Measurements from ENCODE around the gene PHF20.
"Not testable (repeated sequence)": the region's sequence is repeated elsewhere in the genome, so short reads cannot be mapped to it uniquely, and the experiment has no call there.

PHF20 gene

GRCh38 chr20:35771689-35772562 lies at the start of gene PHF20:
Gene PHF20, plus strand, starts transcription at chr20:35772015. Its CDS starts 29,508 bp downstream, at chr20:35801523.
- TF ChIP-seq, protein P1, sequence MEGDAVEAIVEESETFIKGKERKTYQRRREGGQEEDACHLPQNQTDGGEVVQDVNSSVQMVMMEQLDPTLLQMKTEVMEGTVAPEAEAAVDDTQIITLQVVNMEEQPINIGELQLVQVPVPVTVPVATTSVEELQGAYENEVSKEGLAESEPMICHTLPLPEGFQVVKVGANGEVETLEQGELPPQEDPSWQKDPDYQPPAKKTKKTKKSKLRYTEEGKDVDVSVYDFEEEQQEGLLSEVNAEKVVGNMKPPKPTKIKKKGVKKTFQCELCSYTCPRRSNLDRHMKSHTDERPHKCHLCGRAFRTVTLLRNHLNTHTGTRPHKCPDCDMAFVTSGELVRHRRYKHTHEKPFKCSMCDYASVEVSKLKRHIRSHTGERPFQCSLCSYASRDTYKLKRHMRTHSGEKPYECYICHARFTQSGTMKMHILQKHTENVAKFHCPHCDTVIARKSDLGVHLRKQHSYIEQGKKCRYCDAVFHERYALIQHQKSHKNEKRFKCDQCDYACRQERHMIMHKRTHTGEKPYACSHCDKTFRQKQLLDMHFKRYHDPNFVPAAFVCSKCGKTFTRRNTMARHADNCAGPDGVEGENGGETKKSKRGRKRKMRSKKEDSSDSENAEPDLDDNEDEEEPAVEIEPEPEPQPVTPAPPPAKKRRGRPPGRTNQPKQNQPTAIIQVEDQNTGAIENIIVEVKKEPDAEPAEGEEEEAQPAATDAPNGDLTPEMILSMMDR (IDR thresholded peaks at IDR 0.05; ENCODE audit: control insufficient read depth, insufficient read depth, low read depth, low read length, missing control alignments), result no peak
- peak within 1 kb of the TSS; percentile 69 for H3K4me3 ChIP-seq (ENCODE audit: control insufficient read depth, low read depth, low read length)
- peak; percentile 89 for DNase-seq (ENCODE audit: low read depth)

DNA sequence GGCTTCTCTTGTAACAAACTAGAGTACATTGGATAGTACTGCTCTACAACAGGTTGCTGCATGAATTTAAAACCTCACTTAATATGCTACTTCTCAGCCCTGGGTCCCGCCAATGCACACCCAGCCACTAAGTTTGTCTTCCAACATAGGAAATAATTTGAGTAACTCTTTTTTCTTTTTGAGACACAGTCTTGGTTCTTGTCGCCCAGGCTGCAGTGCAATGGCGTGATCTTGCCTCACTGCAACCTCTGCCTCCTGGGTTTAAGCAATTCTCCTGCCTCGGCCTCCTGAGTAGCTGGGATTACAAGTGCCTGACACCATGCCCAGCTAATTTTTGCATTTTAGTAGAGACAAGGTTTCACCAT lies 48.6 kb upstream of the PHF20 start:
- H3K4me3 ChIP-seq (ENCODE audit: control insufficient read depth, low read depth, low read length), result not testable (repeated sequence)

DNA sequence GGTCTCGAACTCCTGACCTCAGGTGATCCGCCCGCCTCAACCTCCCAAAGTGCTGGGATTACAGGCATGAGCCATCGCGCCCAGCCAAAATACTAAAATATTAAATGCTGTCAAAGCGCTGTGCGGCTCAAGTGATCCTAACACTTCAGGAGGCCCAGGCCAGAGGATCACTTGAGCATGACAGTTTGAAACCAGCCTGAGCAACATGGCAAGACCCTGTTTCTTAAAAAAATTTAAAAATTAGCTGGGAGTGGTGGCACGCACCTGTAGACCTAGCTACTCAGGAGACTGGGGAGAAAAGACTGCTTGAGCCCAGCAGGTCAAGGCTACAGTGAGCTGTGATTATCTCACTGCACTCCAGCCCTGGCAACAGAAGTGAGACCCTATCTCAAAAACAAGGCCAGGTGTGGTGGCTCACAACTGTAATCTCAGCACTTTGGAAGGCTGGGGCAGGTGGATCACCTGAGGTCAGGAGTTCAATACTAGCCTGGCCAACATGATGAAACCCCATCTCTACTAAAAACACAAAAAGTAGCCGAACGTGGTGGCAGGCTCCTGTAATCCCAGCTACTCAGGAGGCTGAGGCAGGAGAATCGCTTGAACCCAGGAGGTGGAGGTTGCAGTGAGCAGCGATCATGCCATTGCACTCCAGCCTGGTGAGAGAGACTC lies 48.0 kb upstream of the PHF20 start:
- H3K4me3 ChIP-seq (ENCODE audit: control insufficient read depth, low read depth, low read length); DNase-seq (ENCODE audit: low read depth): not testable (repeated sequence)

More for the DNA sequence above, 48.6 kb upstream of the PHF20 start:
- DNase-seq (ENCODE audit: low read depth), result not testable (repeated sequence)

- TF ChIP-seq, protein P1 (IDR thresholded peaks at IDR 0.05; ENCODE audit: control insufficient read depth, insufficient read depth, low read depth, low read length, missing control alignments), result no peak
- no peak overlapping the region for H3K4me3 ChIP-seq (ENCODE audit: control insufficient read depth, low read depth, low read length)
- DNase-seq (ENCODE audit: low read depth), result no peak
Observed at GRCh38 chr20:35724321-35725230, 47.2 kb upstream of the PHF20 start.

DNA sequence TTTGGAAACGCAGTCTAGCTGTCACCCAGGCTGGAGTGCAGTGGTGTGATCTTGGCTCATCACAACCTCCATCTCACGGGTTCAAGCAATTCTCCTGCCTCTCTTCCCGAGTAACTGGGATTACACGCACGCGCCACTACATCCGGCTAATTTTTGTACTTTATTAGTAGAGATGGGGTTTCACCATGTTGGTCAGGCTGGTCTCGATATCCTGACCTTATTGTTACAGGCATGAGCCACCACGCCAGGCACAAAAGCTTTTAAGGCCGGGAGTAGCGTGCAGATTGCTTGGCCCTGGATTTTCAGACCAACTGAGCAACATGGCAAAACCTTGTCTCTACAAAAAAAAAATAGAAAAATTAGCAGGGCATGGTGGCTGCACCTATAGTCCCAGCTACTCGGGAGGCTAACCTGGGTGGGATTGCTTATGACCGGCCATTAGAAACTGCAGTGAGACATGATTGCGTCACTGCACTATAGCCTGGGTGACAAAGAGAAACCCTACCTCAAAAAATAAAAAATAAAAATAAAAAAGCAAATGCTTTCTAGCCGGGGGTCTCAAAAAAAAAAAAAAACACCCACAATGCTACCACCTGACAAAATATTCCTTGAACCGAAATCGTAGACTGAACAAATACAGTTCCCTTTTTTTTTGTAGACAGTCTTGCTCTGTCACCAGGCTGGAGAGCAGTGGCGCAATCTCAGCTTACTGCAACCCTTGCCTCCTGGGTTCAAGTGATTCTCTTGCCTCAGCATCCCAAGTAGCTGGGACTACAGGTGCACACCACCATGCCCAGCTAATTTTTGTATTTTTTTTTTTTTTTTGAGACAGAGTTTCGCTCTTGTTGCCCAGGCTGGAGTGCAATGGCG lies 44.7 kb upstream of the PHF20 start:
- DNase-seq (ENCODE audit: low read depth), result no peak
- no peak overlapping the region for H3K4me3 ChIP-seq (ENCODE audit: control insufficient read depth, low read depth, low read length)
- TF ChIP-seq, protein P1 (IDR thresholded peaks at IDR 0.05; ENCODE audit: control insufficient read depth, insufficient read depth, low read depth, low read length, missing control alignments), result no peak

DNA sequence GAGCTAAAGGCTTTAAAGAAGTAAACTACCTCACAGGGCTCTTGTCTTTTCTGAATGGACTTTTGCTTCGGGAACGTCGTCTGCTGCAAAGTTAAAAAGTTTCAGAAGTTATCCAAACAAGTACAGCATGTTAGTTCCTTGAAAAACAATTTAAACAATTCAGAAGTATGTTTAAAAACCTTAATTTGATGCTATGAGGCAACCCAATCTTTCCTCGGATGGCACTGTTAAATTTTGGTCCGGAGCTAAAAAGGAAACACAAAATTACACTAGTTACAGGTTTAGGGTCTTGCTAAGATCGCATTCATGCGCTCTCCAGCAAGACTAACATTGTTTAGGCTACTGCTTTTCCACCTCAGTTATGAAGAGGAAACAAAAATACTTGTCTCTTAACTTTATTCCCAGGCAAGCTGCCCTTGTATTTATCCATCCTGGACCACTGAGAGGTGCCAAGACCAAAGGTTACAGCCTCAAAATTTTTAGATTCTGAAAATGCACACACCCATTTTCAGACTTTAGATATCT lies 42.5 kb upstream of the PHF20 start:
- TF ChIP-seq, protein P1 (IDR thresholded peaks at IDR 0.05; ENCODE audit: control insufficient read depth, insufficient read depth, low read depth, low read length, missing control alignments), result no peak
- H3K4me3 ChIP-seq (ENCODE audit: control insufficient read depth, low read depth, low read length), result no peak overlapping the region

More for the DNA sequence above, 42.5 kb upstream of the PHF20 start:
- DNase-seq (ENCODE audit: low read depth), result no peak
